NCI-H82 treated with DMSO at 0.1 percent for 48 hours (cell line): ENCODE measurements around the gene PRSS57.
A peak's percentile ranks its signal among the peaks of the same experiment; 100 is the strongest.
"Not testable (repeated sequence)": the region's sequence is repeated elsewhere in the genome, so short reads cannot be mapped to it uniquely, and the experiment has no call there.

Experiments
- DNase-seq: peaks from one replicate; lab custom pipeline; 2025; ENCODE audit not compliant: unreplicated experiment; lab: John Stamatoyannopoulos, UW

The PRSS57 gene

GRCh38 chr19:698529-698928 lies 3.3 kb upstream of the PRSS57 start:
- DNase-seq: not testable (repeated sequence)

- no peak for DNase-seq
Measured at GRCh38 chr19:694481-695351, 536 bp downstream of the PRSS57 start.

- DNase-seq: no peak
Measured at GRCh38 chr19:690203-690602, 5.0 kb downstream of the PRSS57 start.

GRCh38 chr19:688992-689391 lies 6.3 kb downstream of the PRSS57 start:
- DNase-seq: no peak

- no peak for DNase-seq
Measured at GRCh38 chr19:688214-688613, 7.0 kb downstream of the PRSS57 start.

GRCh38 chr19:687569-688166 lies 7.6 kb downstream of the PRSS57 start:
- DNase-seq: no peak

GRCh38 chr19:686589-687297 lies 8.5 kb downstream of the PRSS57 start:
- no peak for DNase-seq

- DNase-seq: no peak
Measured at GRCh38 chr19:685454-685931, 9.8 kb downstream of the PRSS57 start.

GRCh38 chr19:682678-683320 lies 12.5 kb downstream of the PRSS57 start:
- no peak for DNase-seq

GRCh38 chr19:681029-682019 lies 13.9 kb downstream of the PRSS57 start:
- no peak for DNase-seq

GRCh38 chr19:680287-681028 lies 14.8 kb downstream of the PRSS57 start:
- DNase-seq: peak; percentile 91

- DNase-seq: no peak
Measured at GRCh38 chr19:679418-680286, 15.6 kb downstream of the PRSS57 start.

- no peak for DNase-seq
Measured at GRCh38 chr19:678791-679388, 16.4 kb downstream of the PRSS57 start.

GRCh38 chr19:677601-678436 lies 17.4 kb downstream of the PRSS57 start:
- no peak for DNase-seq

GRCh38 chr19:677201-677600 lies 18.1 kb downstream of the PRSS57 start:
- DNase-seq: no peak

GRCh38 chr19:676339-677105 lies 18.7 kb downstream of the PRSS57 start, which contains the start of gene FSTL3:
TSS of gene FSTL3 (plus strand) at chr19:676392. CDS start at chr19:676424, 32 bp downstream.
- no peak for DNase-seq
